Activated T-cell treated with anti-CD3 and anti-CD28 coated beads, Interleukin-2, amount 50 U/mL, for 4 hours (primary cell): ENCODE measurements around the gene ZNF536. TPM values are rescaled to one million over a fixed set of nuclear protein-coding genes. Genes with fewer than 3 reads are reported as not detected.

Experiments
- ATAC-seq, 2 donors: fragments of 200-7000 bp; cut with Tn5 transposase; one replicate each; pipeline ENCODE4 v1.10.0; 2021
- DNase-seq: peaks from one replicate; pipeline ENCODE4 v3.0.0-alpha.2; 2020
- H3K27me3 Mint-ChIP-seq: one replicate; pipeline ENCODE4 v1.8.0; 2021; ENCODE audit warnings: low read depth, mixed read lengths
- H3K36me3 Mint-ChIP-seq: one replicate; pipeline ENCODE4 v1.8.0; 2022; ENCODE audit warnings: mixed read lengths; ENCODE audit not compliant: insufficient read depth
- H3K4me1 Mint-ChIP-seq: one replicate; pipeline ENCODE4 v1.8.0; 2021; ENCODE audit warnings: low read depth, mixed read lengths
- H3K4me3 Mint-ChIP-seq: one replicate; pipeline ENCODE4 v1.8.0; 2021; ENCODE audit warnings: mild to moderate bottlenecking, moderate library complexity, mixed read lengths
- H3K9me3 Mint-ChIP-seq: one replicate; pipeline ENCODE4 v1.8.0; 2021; ENCODE audit warnings: mixed read lengths
- total RNA-seq, 3 donors: library from RNA; stranded (reverse); gene quantifications; one replicate each; pipeline ENCODE4 v1.2.1, GENCODE V29; 2021

The ZNF536 gene
- total RNA-seq, 3 donors from 2014 or later, result not detected

- Mint-ChIP-seq H3K27me3 (peaks cover 16% of the 10 kb centered on the region), H3K9me3 (no peaks in the 10 kb centered on the region), H3K4me1 (no peaks in the 10 kb centered on the region), H3K36me3 (no peaks in the 10 kb centered on the region), H3K4me3 (no peak overlapping the region)
- ATAC-seq, result no peak
- no peak for DNase-seq
Measured at GRCh38 chr19:30381366-30381765, 9.2 kb downstream of the ZNF536 start.

- no peak overlapping the region for H3K4me3 Mint-ChIP-seq
- DNase-seq (no peak), ATAC-seq (no peak)
- no peaks in the 10 kb centered on the region for H3K4me1 Mint-ChIP-seq
- peaks cover 5% of the 10 kb centered on the region for H3K27me3 Mint-ChIP-seq
- H3K36me3 Mint-ChIP-seq, result no peaks in the 10 kb centered on the region
- H3K9me3 Mint-ChIP-seq, result no peaks in the 10 kb centered on the region
Measured at GRCh38 chr19:30385174-30385573, 13.0 kb downstream of the ZNF536 start.

GRCh38 chr19:30385666-30386065 is 13.5 kb downstream of the ZNF536 start:
- no peaks in the 10 kb centered on the region for H3K4me1 Mint-ChIP-seq
- no peak for DNase-seq
- no peaks in the 10 kb centered on the region for H3K36me3 Mint-ChIP-seq
- no peak for ATAC-seq
- no peaks in the 10 kb centered on the region for H3K9me3 Mint-ChIP-seq
- no peak overlapping the region for H3K4me3 Mint-ChIP-seq
- peaks cover 5% of the 10 kb centered on the region for H3K27me3 Mint-ChIP-seq

- Mint-ChIP-seq H3K27me3 (peaks cover 5% of the 10 kb centered on the region), H3K4me1 (no peaks in the 10 kb centered on the region), H3K4me3 (no peak overlapping the region), H3K36me3 (no peaks in the 10 kb centered on the region), H3K9me3 (no peaks in the 10 kb centered on the region)
- no peak for DNase-seq
- ATAC-seq, result no peak
Measured at GRCh38 chr19:30386551-30387143, 14.5 kb downstream of the ZNF536 start.

- H3K4me1 Mint-ChIP-seq, result no peaks in the 10 kb centered on the region
- H3K9me3 Mint-ChIP-seq, result no peaks in the 10 kb centered on the region
Measured at GRCh38 chr19:30387311-30388115, 15.3 kb downstream of the ZNF536 start.

GRCh38 chr19:30388327-30388726 is 16.1 kb downstream of the ZNF536 start:
- peaks cover 6% of the 10 kb centered on the region for H3K27me3 Mint-ChIP-seq
- H3K4me3 Mint-ChIP-seq, result no peak overlapping the region
- DNase-seq, result no peak
- no peak for ATAC-seq
- no peaks in the 10 kb centered on the region for H3K4me1 Mint-ChIP-seq
- no peaks in the 10 kb centered on the region for H3K9me3 Mint-ChIP-seq
- H3K36me3 Mint-ChIP-seq, result no peaks in the 10 kb centered on the region

More at GRCh38 chr19:30387311-30388115, 15.3 kb downstream of the ZNF536 start:
- Mint-ChIP-seq H3K27me3 (peaks cover 5% of the 10 kb centered on the region), H3K4me3 (no peak overlapping the region), H3K36me3 (no peaks in the 10 kb centered on the region)
- DNase-seq, result no peak
- no peak for ATAC-seq

GRCh38 chr19:30388819-30389218 is 16.6 kb downstream of the ZNF536 start:
- Mint-ChIP-seq H3K4me3 (no peak overlapping the region), H3K9me3 (no peaks in the 10 kb centered on the region), H3K4me1 (no peaks in the 10 kb centered on the region), H3K27me3 (peaks cover 8% of the 10 kb centered on the region), H3K36me3 (no peaks in the 10 kb centered on the region)
- DNase-seq, result no peak
- ATAC-seq, result no peak

- H3K9me3 Mint-ChIP-seq, result no peaks in the 10 kb centered on the region
- H3K4me3 Mint-ChIP-seq, result no peak overlapping the region
- H3K4me1 Mint-ChIP-seq, result no peaks in the 10 kb centered on the region
- H3K27me3 Mint-ChIP-seq, result peaks cover 6% of the 10 kb centered on the region
- DNase-seq (no peak), ATAC-seq (no peak)
- H3K36me3 Mint-ChIP-seq, result no peaks in the 10 kb centered on the region
Measured at GRCh38 chr19:30390356-30390988, 18.3 kb downstream of the ZNF536 start.

- Mint-ChIP-seq H3K27me3 (peaks cover 4% of the 10 kb centered on the region), H3K9me3 (no peaks in the 10 kb centered on the region), H3K4me1 (no peaks in the 10 kb centered on the region), H3K4me3 (no peak overlapping the region), H3K36me3 (no peaks in the 10 kb centered on the region)
- DNase-seq, result no peak
- no peak for ATAC-seq
Measured at GRCh38 chr19:30391052-30391451, 18.9 kb downstream of the ZNF536 start.

- Mint-ChIP-seq H3K27me3 (peaks cover 2% of the 10 kb centered on the region), H3K36me3 (no peaks in the 10 kb centered on the region), H3K9me3 (no peaks in the 10 kb centered on the region), H3K4me1 (no peaks in the 10 kb centered on the region), H3K4me3 (no peak overlapping the region)
- no peak for ATAC-seq
- no peak for DNase-seq
Measured at GRCh38 chr19:30391554-30392551, 19.7 kb downstream of the ZNF536 start.

- Mint-ChIP-seq H3K36me3 (no peaks in the 10 kb centered on the region), H3K27me3 (peaks cover 2% of the 10 kb centered on the region), H3K9me3 (no peaks in the 10 kb centered on the region), H3K4me3 (no peak overlapping the region), H3K4me1 (no peaks in the 10 kb centered on the region)
- DNase-seq, result no peak
- no peak for ATAC-seq
Measured at GRCh38 chr19:30393046-30393445, 20.9 kb downstream of the ZNF536 start.

- Mint-ChIP-seq H3K27me3 (peaks cover 2% of the 10 kb centered on the region), H3K9me3 (no peaks in the 10 kb centered on the region), H3K36me3 (no peaks in the 10 kb centered on the region), H3K4me3 (no peak overlapping the region), H3K4me1 (no peaks in the 10 kb centered on the region)
- DNase-seq (no peak), ATAC-seq (no peak)
Measured at GRCh38 chr19:30393729-30394480, 21.7 kb downstream of the ZNF536 start.

GRCh38 chr19:30394481-30395151 is 22.4 kb downstream of the ZNF536 start:
- DNase-seq (no peak), ATAC-seq (no peak)
- no peaks in the 10 kb centered on the region for H3K4me1 Mint-ChIP-seq
- peaks cover 2% of the 10 kb centered on the region for H3K27me3 Mint-ChIP-seq
- H3K4me3 Mint-ChIP-seq, result no peak overlapping the region
- H3K36me3 Mint-ChIP-seq, result no peaks in the 10 kb centered on the region
- no peaks in the 10 kb centered on the region for H3K9me3 Mint-ChIP-seq
